MCF 10A (cell line): ENCODE data around the gene STEAP1B. TPM values are rescaled to one million over a fixed set of nuclear protein-coding genes. Genes with fewer than 3 reads are reported as not detected.

Source experiments
- BruUV-seq: library from RNA; stranded (reverse); fragments of 400-500 nt; replicated peaks from 2 replicates; lab custom pipeline; 2021; lab: Mats Ljungman, UMichigan
- CTCF ChIA-PET: fragments of 300-600 bp; sonication (Branson Sonifier 250); formaldehyde crosslinking; extraction: SDS; loops from one replicate; lab custom pipeline; 2021; ENCODE audit warnings: antibody characterized with exemption, inconsistent platforms; lab: Yijun Ruan, JAX
- POLR2A ChIA-PET: fragments of 300-600, 350-650 bp; sonication (Branson Sonifier 250); formaldehyde crosslinking; extraction: SDS; loops from one replicate; lab custom pipeline; 2020; ENCODE audit warnings: antibody characterized with exemption, inconsistent platforms; lab: Yijun Ruan, JAX
- DNase-seq: peaks from one replicate; pipeline ENCODE4 v3.0.0-alpha.2; 2018; ENCODE audit not compliant: unreplicated experiment
- H3K27ac Mint-ChIP-seq: one replicate; pipeline ENCODE4 v1.8.0; 2022; ENCODE audit warnings: mild to moderate bottlenecking, low read depth, mixed read lengths; ENCODE audit not compliant: unreplicated experiment
- H3K27me3 Mint-ChIP-seq: one replicate; pipeline ENCODE4 v1.8.0; 2022; ENCODE audit warnings: mixed read lengths; ENCODE audit not compliant: insufficient read depth, unreplicated experiment
- H3K36me3 Mint-ChIP-seq: one replicate; pipeline ENCODE4 v1.8.0; 2022; ENCODE audit warnings: mild to moderate bottlenecking, moderate library complexity, mixed read lengths; ENCODE audit not compliant: insufficient read depth, unreplicated experiment
- H3K4me1 Mint-ChIP-seq: one replicate; pipeline ENCODE4 v1.8.0; 2022; ENCODE audit warnings: mixed read lengths; ENCODE audit not compliant: insufficient read depth, unreplicated experiment
- H3K4me3 Mint-ChIP-seq: one replicate; pipeline ENCODE4 v1.8.0; 2022; ENCODE audit warnings: mild to moderate bottlenecking, moderate library complexity, mixed read lengths; ENCODE audit not compliant: unreplicated experiment
- H3K9me3 Mint-ChIP-seq: one replicate; pipeline ENCODE4 v1.8.0; 2022; ENCODE audit warnings: mixed read lengths; ENCODE audit not compliant: unreplicated experiment
- CTCF ChIP-seq: fragments of 200-600 bp; IDR thresholded peaks from one replicate; pipeline ENCODE4 v1.8.0; 2022; ENCODE audit warnings: antibody characterized with exemption, mild to moderate bottlenecking; ENCODE audit not compliant: unreplicated experiment
- intact Hi-C: fragments of 100-400 bp; cut with micrococcal nuclease; formaldehyde crosslinking; loops from 2 replicates; pipeline ENCODE4 v1.14.1; 2022
- total RNA-seq: library from RNA; stranded (reverse); gene quantifications from 2 replicates; pipeline ENCODE4 v1.2.3, GENCODE V29; 2022

STEAP1B gene
- total RNA-seq, 1 experiment from 2014 or later = not detected

- POLR2A ChIA-PET = no interaction called here
- Mint-ChIP-seq H3K4me1 (peaks cover 11% of the 10 kb centered on the region), H3K27ac (no peak overlapping the region), H3K4me3 (no peak overlapping the region), H3K27me3 (no peaks in the 10 kb centered on the region), H3K9me3 (no peaks in the 10 kb centered on the region), H3K36me3 (no peaks in the 10 kb centered on the region)
- no TSS peak for BruUV-seq
- DNase-seq = no peak
- intact Hi-C loops = no loop called here
- TF ChIP-seq CTCF = no peak
- CTCF ChIA-PET = interaction anchor here (0.5 to 1.0 kb wide), 4 partner anchors 111 to 362 kb away, joined by 3 read pairs; no protein-coding TSS in a partner anchor
Observed at GRCh38 chr7:22444181-22444971, 55.6 kb downstream of the STEAP1B start.

GRCh38 chr7:22443370-22444180 is 56.4 kb downstream of the STEAP1B start:
- no peak for DNase-seq
- CTCF ChIA-PET = interaction anchor here (0.5 to 1.0 kb wide), 2 partner anchors 111 to 285 kb away, joined by 3 read pairs; no protein-coding TSS in a partner anchor
- no peaks in the 10 kb centered on the region for H3K9me3 Mint-ChIP-seq
- peaks cover 11% of the 10 kb centered on the region for H3K4me1 Mint-ChIP-seq
- no peaks in the 10 kb centered on the region for H3K27me3 Mint-ChIP-seq
- no peak overlapping the region for H3K27ac Mint-ChIP-seq
- TF ChIP-seq CTCF = no peak
- H3K4me3 Mint-ChIP-seq = no peak overlapping the region
- BruUV-seq = no TSS peak
- POLR2A ChIA-PET = no interaction called here
- intact Hi-C loops = no loop called here
- no peaks in the 10 kb centered on the region for H3K36me3 Mint-ChIP-seq

- no peak overlapping the region for H3K27ac Mint-ChIP-seq
- CTCF ChIA-PET = no interaction called here
- peaks cover 11% of the 10 kb centered on the region for H3K4me1 Mint-ChIP-seq
- H3K27me3 Mint-ChIP-seq = no peaks in the 10 kb centered on the region
- H3K36me3 Mint-ChIP-seq = no peaks in the 10 kb centered on the region
- no peak for TF ChIP-seq CTCF
- no peaks in the 10 kb centered on the region for H3K9me3 Mint-ChIP-seq
- POLR2A ChIA-PET = no interaction called here
- H3K4me3 Mint-ChIP-seq = no peak overlapping the region
- DNase-seq = no peak
- BruUV-seq = no TSS peak
- intact Hi-C loops = no loop called here
Observed at GRCh38 chr7:22442882-22443369, 57.1 kb downstream of the STEAP1B start.
